GM12891 (cell line): ENCODE data around the gene ARHGAP20.

Source experiments
- POLR2A ChIP-seq: IDR thresholded peaks from 2 replicates; pipeline ENCODE4 v1.6.1; 2011; ENCODE audit warnings: low read depth, low read length, control low read depth
- POLR2AphosphoS5 ChIP-seq: IDR thresholded peaks from 2 replicates; pipeline ENCODE4 v1.6.1; 2011; ENCODE audit warnings: low read depth, low read length, control low read depth
- SPI1 ChIP-seq: IDR thresholded peaks from 2 replicates; pipeline ENCODE4 v1.6.1; 2011; ENCODE audit warnings: low read depth, low read length, control low read depth
- TAF1 ChIP-seq: IDR thresholded peaks from 2 replicates; pipeline ENCODE4 v1.6.1; 2011; ENCODE audit warnings: low read depth, low read length, control low read depth

DNA sequence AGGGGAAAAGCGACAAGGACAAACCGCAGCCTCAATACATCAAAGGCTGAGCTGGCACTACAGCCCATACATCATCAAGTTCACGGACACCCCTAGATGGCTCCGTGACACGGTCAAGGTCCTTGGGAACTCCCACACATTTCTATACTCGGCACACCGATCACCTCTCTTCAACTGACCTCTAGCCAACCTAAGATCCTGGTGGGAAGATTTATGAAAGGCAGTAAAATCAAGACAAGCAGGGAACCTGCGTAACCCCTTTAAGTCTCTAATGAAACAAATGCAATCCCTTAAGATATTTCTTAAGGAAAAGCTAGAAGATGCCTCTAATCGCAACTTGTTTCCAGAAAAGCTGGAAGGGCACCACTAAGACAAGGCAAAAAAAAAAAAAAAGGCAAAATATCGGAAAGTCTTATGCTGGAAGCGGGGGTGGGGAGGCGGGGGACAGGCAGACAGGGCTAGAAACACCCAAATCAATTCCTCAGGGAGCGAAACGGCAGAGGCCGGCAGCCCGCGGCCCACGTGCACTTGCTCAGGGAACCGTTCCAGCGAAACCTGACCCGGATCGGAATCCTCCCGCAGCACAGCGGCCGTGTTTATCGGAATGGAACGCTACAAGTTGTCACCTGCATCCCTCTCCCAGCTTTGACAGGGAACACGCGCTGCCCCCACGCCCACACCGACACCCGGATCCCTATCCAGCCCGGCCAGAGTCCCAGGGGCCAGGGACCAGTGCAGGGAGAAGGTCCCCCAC lies 1.4 kb downstream of the ARHGAP20 start:
- TF ChIP-seq POLR2AphosphoS5 (no peak), POLR2A (no peak), SPI1 (no peak), TAF1 (no peak)
